H9 (cell line): ENCODE measurements around the gene PRKCZ. TPM values are rescaled to one million over a fixed set of nuclear protein-coding genes. Genes with fewer than 3 reads are reported as not detected.

Experiments used
- DNase-seq: peaks from one replicate; pipeline ENCODE4 v3.0.0-alpha.2; 2017
- H2AFZ ChIP-seq: one replicate; pipeline ENCODE4 v1.6.1; 2013; ENCODE audit warnings: mild to moderate bottlenecking, low read length, control low read depth, moderate library complexity
- H2AK5ac ChIP-seq: 2 replicates; pipeline ENCODE4 v1.6.1; 2013; ENCODE audit warnings: low read length, control low read depth, mixed read lengths; ENCODE audit not compliant: insufficient read length
- H2BK120ac ChIP-seq: one replicate; pipeline ENCODE4 v1.6.1; 2013; ENCODE audit warnings: low read depth, mild to moderate bottlenecking, low read length, control low read depth, inconsistent platforms; ENCODE audit not compliant: poor library complexity, severe bottlenecking
- H2BK12ac ChIP-seq: 2 replicates; pipeline ENCODE4 v1.6.1; 2013; ENCODE audit warnings: low read length, control low read depth, mixed read lengths, low read depth; ENCODE audit not compliant: insufficient read length
- H2BK15ac ChIP-seq: 2 replicates; pipeline ENCODE4 v1.6.1; 2013; ENCODE audit warnings: low read depth, low read length, control low read depth
- H2BK20ac ChIP-seq: one replicate; pipeline ENCODE4 v1.6.1; 2013; ENCODE audit warnings: low read depth, mild to moderate bottlenecking, low read length, control low read depth, inconsistent platforms; ENCODE audit not compliant: poor library complexity, severe bottlenecking
- H2BK5ac ChIP-seq: 2 replicates; pipeline ENCODE4 v1.6.1; 2013; ENCODE audit warnings: low read length, control low read depth, mixed read lengths; ENCODE audit not compliant: insufficient read length
- H3K14ac ChIP-seq: 2 replicates; pipeline ENCODE4 v1.6.1; 2013; ENCODE audit warnings: low read length, control low read depth; ENCODE audit not compliant: insufficient read depth
- H3K18ac ChIP-seq: 2 replicates; pipeline ENCODE4 v1.6.1; 2013; ENCODE audit warnings: low read depth, mild to moderate bottlenecking, mixed read lengths, low read length, control low read depth; ENCODE audit not compliant: insufficient read length
- H3K23ac ChIP-seq: 2 replicates; pipeline ENCODE4 v1.6.1; 2013; ENCODE audit warnings: low read length, control low read depth, mixed read lengths, low read depth; ENCODE audit not compliant: insufficient read length
- H3K23me2 ChIP-seq: 2 replicates; pipeline ENCODE4 v1.6.1; 2013; ENCODE audit warnings: low read depth, mild to moderate bottlenecking, mixed read lengths, low read length, control low read depth; ENCODE audit not compliant: insufficient read length, poor library complexity, severe bottlenecking
- H3K27ac ChIP-seq: 2 replicates; pipeline ENCODE4 v1.5.1; 2013; ENCODE audit warnings: low read length, control low read depth, mixed read lengths, low read depth; ENCODE audit not compliant: insufficient read length
- H3K27me3 ChIP-seq: 2 replicates; pipeline ENCODE4 v1.6.1; 2013; ENCODE audit warnings: low read length, control low read depth, inconsistent platforms; ENCODE audit not compliant: insufficient read depth
- H3K4ac ChIP-seq: 2 replicates; pipeline ENCODE4 v1.6.1; 2013; ENCODE audit warnings: low read depth, mild to moderate bottlenecking, control low read depth, inconsistent platforms, low read length, moderate library complexity
- H3K4me1 ChIP-seq: 2 replicates; pipeline ENCODE4 v1.6.1; 2013; ENCODE audit warnings: low read length, control low read depth, inconsistent platforms; ENCODE audit not compliant: insufficient read depth
- H3K4me2 ChIP-seq: 2 replicates; pipeline ENCODE4 v1.6.1; 2013; ENCODE audit warnings: low read length, control low read depth, mixed read lengths; ENCODE audit not compliant: insufficient read length, insufficient read depth
- H3K56ac ChIP-seq: 2 replicates; pipeline ENCODE4 v1.6.1; 2013; ENCODE audit warnings: low read depth, mild to moderate bottlenecking, mixed read lengths, low read length, control low read depth; ENCODE audit not compliant: insufficient read length
- H3K79me1 ChIP-seq: 2 replicates; pipeline ENCODE4 v1.6.1; 2013; ENCODE audit warnings: low read depth, mild to moderate bottlenecking, moderate library complexity, low read length, control low read depth, inconsistent platforms; ENCODE audit not compliant: insufficient read depth, poor library complexity, severe bottlenecking
- H3K79me2 ChIP-seq: 2 replicates; pipeline ENCODE4 v1.6.1; 2013; ENCODE audit warnings: low read length, control low read depth, inconsistent platforms; ENCODE audit not compliant: insufficient read depth
- H3K9ac ChIP-seq: 2 replicates; pipeline ENCODE4 v1.6.1; 2013; ENCODE audit warnings: low read length, control low read depth, mixed read lengths; ENCODE audit not compliant: insufficient read length; ENCODE audit errors: extremely low read depth
- H3K9me3 ChIP-seq: one replicate; pipeline ENCODE4 v1.6.1; 2013; ENCODE audit warnings: low read depth, low read length, inconsistent platforms; ENCODE audit not compliant: control insufficient read depth
- H3T11ph ChIP-seq: one replicate; pipeline ENCODE4 v1.6.1; 2013; ENCODE audit warnings: mild to moderate bottlenecking, low read length, control low read depth, inconsistent platforms
- H4K20me1 ChIP-seq: one replicate; pipeline ENCODE4 v1.6.1; 2013; ENCODE audit not compliant: control insufficient read depth, insufficient read length, insufficient read depth
- H4K5ac ChIP-seq: 2 replicates; pipeline ENCODE4 v1.6.1; 2013; ENCODE audit warnings: low read depth, mild to moderate bottlenecking, mixed read lengths, low read length, control low read depth; ENCODE audit not compliant: insufficient read length
- H4K8ac ChIP-seq: replicated peaks from 2 replicates; pipeline ENCODE4 v1.6.1; 2013; ENCODE audit warnings: low read length, control low read depth, mixed read lengths, low read depth; ENCODE audit not compliant: insufficient read length
- H4K91ac ChIP-seq: 2 replicates; pipeline ENCODE4 v1.6.1; 2013; ENCODE audit warnings: low read depth, mild to moderate bottlenecking, moderate library complexity, mixed read lengths, low read length, control low read depth; ENCODE audit not compliant: insufficient read length
- H3K27ac Mint-ChIP-seq, 3 experiments: 2 replicates in 2 of 3; 3 replicates in 1 of 3; pipeline ENCODE4 v1.8.0; 2020 to 2021; ENCODE audit warnings: mixed read lengths in 3 of 3, mild to moderate bottlenecking in 1 of 3, moderate library complexity in 1 of 3
- H3K27me3 Mint-ChIP-seq: 2 replicates; pipeline ENCODE4 v1.8.0; 2021; ENCODE audit warnings: low read depth, mild to moderate bottlenecking, moderate library complexity, mixed read lengths
- H3K36me3 Mint-ChIP-seq, 3 experiments: 2 replicates in 2 of 3; 3 replicates in 1 of 3; pipeline ENCODE4 v1.8.0; 2020 to 2021; ENCODE audit warnings: low read depth in 3 of 3, mixed read lengths in 3 of 3; ENCODE audit not compliant: insufficient read depth in 1 of 3
- H3K4me1 Mint-ChIP-seq, 2 experiments: 2 replicates each; pipeline ENCODE4 v1.8.0; 2020; ENCODE audit warnings: mixed read lengths in 2 of 2
- H3K4me3 Mint-ChIP-seq, 2 experiments: 2 replicates in 1 of 2; 3 replicates in 1 of 2; pipeline ENCODE4 v1.8.0; 2020 to 2021; ENCODE audit warnings: mild to moderate bottlenecking in 2 of 2, mixed read lengths in 2 of 2, moderate library complexity in 1 of 2
- H3K9me3 Mint-ChIP-seq, 2 experiments: 2 replicates in 1 of 2; 3 replicates in 1 of 2; pipeline ENCODE4 v1.8.0; 2020; ENCODE audit warnings: mild to moderate bottlenecking in 2 of 2, mixed read lengths in 2 of 2, moderate library complexity in 1 of 2
- WGBS: extraction: QIAGEN DNeasy Blood & Tissue Kit; methylation state at CpG from one replicate; pipeline ENCODE4 v1.1.7; 2013; ENCODE audit warnings: missing lambda C conversion rate, low lambda C conversion rate, mixed read lengths; ENCODE audit not compliant: insufficient read length; ENCODE audit errors: extremely low coverage; 5-methylcytosine and 5-hydroxymethylcytosine counted together
- total RNA-seq: library from RNA; stranded (reverse); gene quantifications from 2 replicates; pipeline ENCODE4 v1.2.1, GENCODE V29; 2021
- TF ChIP-seq, protein P1 (sequence below): fragments of 200-600 bp; sonication (generic); conservative IDR thresholded peaks from 3 replicates; pipeline ENCODE4 v1.8.0; 2021; ENCODE audit warnings: antibody characterized with exemption, mild to moderate bottlenecking

The PRKCZ gene
- total RNA-seq, 1 experiment from 2014 or later: 48.4 TPM

DNA sequence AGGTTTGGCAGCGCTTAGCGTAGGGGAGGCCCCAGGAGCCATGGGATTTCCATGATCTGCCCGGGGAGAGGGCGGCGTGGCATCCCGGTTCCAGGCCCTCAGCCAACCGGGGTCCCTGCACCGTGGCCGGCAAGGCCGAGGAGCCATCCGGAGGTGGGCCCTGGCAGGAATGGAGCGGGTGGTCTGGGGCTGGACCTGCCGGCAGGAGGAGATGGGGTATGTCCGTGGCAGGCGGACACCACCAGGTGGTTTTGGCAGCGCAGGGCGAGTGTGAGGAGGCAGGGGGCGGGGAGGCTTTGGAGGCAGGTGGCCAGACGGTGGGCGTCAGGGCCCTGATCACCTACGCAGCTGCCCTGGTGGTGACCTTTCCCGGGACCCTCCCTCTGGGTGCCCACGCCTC is 10.3 kb downstream of the PRKCZ start:
- WGBS: no CpG with 5 or more reads among the region's 23 CpGs
- no peak overlapping the region for H3K4me3 Mint-ChIP-seq
- Histone ChIP-seq H3T11ph (no peak overlapping the region), H3K56ac (no peak overlapping the region), H3K14ac (no peak overlapping the region), H4K20me1 (no peaks in the 10 kb centered on the region), H3K27me3 (no peaks in the 10 kb centered on the region), H2BK15ac (no peak overlapping the region), H3K18ac (no peak overlapping the region), H2BK5ac (no peak overlapping the region), H2BK12ac (no peak overlapping the region), H3K4me1 (no peaks in the 10 kb centered on the region), H3K27ac (no peak overlapping the region), H3K23me2 (no peaks in the 10 kb centered on the region), H4K91ac (no peak overlapping the region), H4K8ac (no peak overlapping the region), H3K4me2 (no peak overlapping the region), H3K4ac (no peak overlapping the region), H2BK20ac (no peak overlapping the region), H3K23ac (no peak overlapping the region), H2AFZ (no peak overlapping the region), H3K79me1 (no peaks in the 10 kb centered on the region), H3K79me2 (no peaks in the 10 kb centered on the region), H2BK120ac (no peak overlapping the region), H3K9me3 (no peaks in the 10 kb centered on the region), H3K9ac (no peak overlapping the region), H4K5ac (no peak overlapping the region), H2AK5ac (no peak overlapping the region)
- no peaks in the 10 kb centered on the region for H3K27me3 Mint-ChIP-seq
- no peak overlapping the region for H3K27ac Mint-ChIP-seq
- TF ChIP-seq, protein P1, sequence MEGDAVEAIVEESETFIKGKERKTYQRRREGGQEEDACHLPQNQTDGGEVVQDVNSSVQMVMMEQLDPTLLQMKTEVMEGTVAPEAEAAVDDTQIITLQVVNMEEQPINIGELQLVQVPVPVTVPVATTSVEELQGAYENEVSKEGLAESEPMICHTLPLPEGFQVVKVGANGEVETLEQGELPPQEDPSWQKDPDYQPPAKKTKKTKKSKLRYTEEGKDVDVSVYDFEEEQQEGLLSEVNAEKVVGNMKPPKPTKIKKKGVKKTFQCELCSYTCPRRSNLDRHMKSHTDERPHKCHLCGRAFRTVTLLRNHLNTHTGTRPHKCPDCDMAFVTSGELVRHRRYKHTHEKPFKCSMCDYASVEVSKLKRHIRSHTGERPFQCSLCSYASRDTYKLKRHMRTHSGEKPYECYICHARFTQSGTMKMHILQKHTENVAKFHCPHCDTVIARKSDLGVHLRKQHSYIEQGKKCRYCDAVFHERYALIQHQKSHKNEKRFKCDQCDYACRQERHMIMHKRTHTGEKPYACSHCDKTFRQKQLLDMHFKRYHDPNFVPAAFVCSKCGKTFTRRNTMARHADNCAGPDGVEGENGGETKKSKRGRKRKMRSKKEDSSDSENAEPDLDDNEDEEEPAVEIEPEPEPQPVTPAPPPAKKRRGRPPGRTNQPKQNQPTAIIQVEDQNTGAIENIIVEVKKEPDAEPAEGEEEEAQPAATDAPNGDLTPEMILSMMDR: no peak
- no peak for DNase-seq
- no peaks in the 10 kb centered on the region for H3K4me1 Mint-ChIP-seq
- H3K36me3 Mint-ChIP-seq: peaks cover 32 to 66% (median 63%) of the 10 kb centered on the region in 3 experiments
- peaks cover 8 to 11% of the 10 kb centered on the region in 2 experiments; a peak in 4 of 5 replicates for H3K9me3 Mint-ChIP-seq
